HCT116 (cell line): Measurements from ENCODE around the gene ELF5.

Source experiments
- CTCF ChIP-seq, 3 experiments: fragments of 200-600 bp in 1 of 3; sonication (generic) in 1 of 3; IDR thresholded peaks in 2 of 3; conservative IDR thresholded peaks in 1 of 3; 2 replicates each; pipeline ENCODE4 v1.5.1; 2012 to 2017; ENCODE audit warnings: low read depth in 2 of 3, low read length in 2 of 3, antibody characterized with exemption in 1 of 3, borderline replicate concordance in 1 of 3, control low read depth in 1 of 3, mild to moderate bottlenecking in 1 of 3, mixed read lengths in 1 of 3, mixed run types in 1 of 3, moderate library complexity in 1 of 3; ENCODE audit not compliant: insufficient read depth in 1 of 3
- POLR2A ChIP-seq: IDR thresholded peaks from 2 replicates; pipeline ENCODE4 v1.7.0; 2011; ENCODE audit warnings: borderline replicate concordance; ENCODE audit not compliant: insufficient read depth, insufficient read length; ENCODE audit errors: extremely low read depth
- POLR2AphosphoS5 ChIP-seq: IDR thresholded peaks from 2 replicates; pipeline ENCODE4 v1.6.1; 2011; ENCODE audit warnings: mild to moderate bottlenecking, low read depth, low read length, moderate library complexity

DNA sequence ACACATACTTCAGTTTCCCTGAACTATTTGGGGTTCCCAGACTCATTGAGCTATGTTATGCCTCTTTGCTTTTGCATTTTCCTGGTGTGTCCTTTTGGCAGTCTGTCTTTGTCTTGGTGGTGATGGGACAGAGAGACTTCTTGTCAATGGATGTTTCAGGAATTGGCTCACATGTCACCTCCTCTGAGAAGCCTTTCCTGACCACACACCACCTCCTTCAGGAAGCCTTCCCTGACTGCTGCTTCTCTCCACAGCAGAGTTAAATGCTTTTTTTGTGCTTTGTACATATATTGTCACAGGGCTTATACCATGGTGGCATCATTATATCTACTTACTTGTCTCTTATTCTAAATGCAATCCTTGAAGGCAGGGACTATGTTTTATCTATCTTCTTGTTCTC, 28.5 kb upstream of the ELF5 start:
- TF ChIP-seq POLR2AphosphoS5 (no peak), POLR2A (no peak), CTCF (IDR thresholded peaks at IDR 0.05 in 2 of 3, conservative IDR thresholded peaks at IDR 0.05 in 1 of 3; ENCODE audit: borderline replicate concordance in 1 of 3, insufficient read depth in 1 of 3, low read depth in 2 of 3, low read length in 2 of 3) (no peak)
